A673 (cell line): ENCODE results near the gene TBX1.

Experiments used
- EZH2 ChIP-seq: fragments of 200-600 bp; sonication (generic); IDR thresholded peaks from 2 replicates; pipeline ENCODE4 v1.6.1; 2017; ENCODE audit warnings: borderline replicate concordance, low read depth, mild to moderate bottlenecking, mixed read lengths, antibody characterized with exemption, low read length; ENCODE audit not compliant: poor library complexity, severe bottlenecking
- TF ChIP-seq, protein P1 (sequence below): fragments of 300-800, 200-600 bp; sonication (generic); conservative IDR thresholded peaks from 2 replicates; pipeline ENCODE4 v1.5.1; 2017; ENCODE audit warnings: low read depth, mild to moderate bottlenecking, antibody characterized with exemption, low read length, moderate library complexity, mixed read lengths

DNA sequence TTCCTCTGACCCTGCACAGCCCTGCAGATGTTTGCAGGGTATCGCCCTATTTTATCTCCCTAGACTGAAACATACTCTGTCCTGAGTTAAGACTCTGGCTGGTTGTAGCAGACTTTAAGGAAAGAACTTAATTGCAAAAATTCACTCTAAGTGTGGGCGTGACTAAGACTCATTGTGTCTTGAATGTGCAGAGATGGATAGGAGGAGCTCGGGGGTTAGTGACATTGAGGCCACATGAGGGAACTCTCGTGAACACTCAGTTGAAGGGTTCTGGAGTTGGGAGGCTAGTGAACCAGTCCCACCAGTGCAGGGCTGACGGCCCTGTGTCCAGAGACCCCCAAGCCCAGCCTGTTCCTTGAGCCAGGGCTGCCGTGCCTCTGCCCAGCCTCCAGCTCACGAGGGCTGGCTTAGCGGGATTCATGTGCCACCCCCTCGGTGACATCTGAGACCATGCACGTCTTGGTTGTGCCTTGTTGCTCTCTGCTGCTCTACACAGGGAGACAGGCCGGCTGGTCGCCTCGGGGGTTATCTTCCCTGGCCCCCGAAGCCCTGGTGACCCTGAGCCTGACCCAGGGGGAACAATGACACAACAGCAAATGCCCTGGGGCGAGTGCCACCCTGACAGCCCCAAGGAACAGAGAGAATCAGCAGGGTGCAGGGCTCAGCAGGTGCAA, 11.4 kb upstream of the TBX1 start:
- TF ChIP-seq, protein P1, sequence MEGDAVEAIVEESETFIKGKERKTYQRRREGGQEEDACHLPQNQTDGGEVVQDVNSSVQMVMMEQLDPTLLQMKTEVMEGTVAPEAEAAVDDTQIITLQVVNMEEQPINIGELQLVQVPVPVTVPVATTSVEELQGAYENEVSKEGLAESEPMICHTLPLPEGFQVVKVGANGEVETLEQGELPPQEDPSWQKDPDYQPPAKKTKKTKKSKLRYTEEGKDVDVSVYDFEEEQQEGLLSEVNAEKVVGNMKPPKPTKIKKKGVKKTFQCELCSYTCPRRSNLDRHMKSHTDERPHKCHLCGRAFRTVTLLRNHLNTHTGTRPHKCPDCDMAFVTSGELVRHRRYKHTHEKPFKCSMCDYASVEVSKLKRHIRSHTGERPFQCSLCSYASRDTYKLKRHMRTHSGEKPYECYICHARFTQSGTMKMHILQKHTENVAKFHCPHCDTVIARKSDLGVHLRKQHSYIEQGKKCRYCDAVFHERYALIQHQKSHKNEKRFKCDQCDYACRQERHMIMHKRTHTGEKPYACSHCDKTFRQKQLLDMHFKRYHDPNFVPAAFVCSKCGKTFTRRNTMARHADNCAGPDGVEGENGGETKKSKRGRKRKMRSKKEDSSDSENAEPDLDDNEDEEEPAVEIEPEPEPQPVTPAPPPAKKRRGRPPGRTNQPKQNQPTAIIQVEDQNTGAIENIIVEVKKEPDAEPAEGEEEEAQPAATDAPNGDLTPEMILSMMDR = no peak
- no peak for TF ChIP-seq EZH2
